OCI-LY1 (cell line): Measurements from ENCODE around the gene DAND5.

Experiments used
- H2AFZ ChIP-seq: fragments of 200-600 bp; sonication (generic), shearing (Covaris generic); 2 replicates; pipeline ENCODE4 v1.6.0; 2014; ENCODE audit warnings: antibody characterized with exemption, mild to moderate bottlenecking, low read length
- H3F3A ChIP-seq: fragments of 200-600 bp; sonication (generic), shearing (Covaris generic); 2 replicates; pipeline ENCODE4 v1.6.0; 2014; ENCODE audit warnings: mild to moderate bottlenecking, antibody characterized with exemption, low read length, moderate library complexity; ENCODE audit not compliant: insufficient read depth
- H3K27ac ChIP-seq: fragments of 200-600 bp; sonication (generic); 2 replicates; pipeline ENCODE4 v1.5.1; 2014; ENCODE audit warnings: low read length, mixed run types, mild to moderate bottlenecking, low read depth; ENCODE audit not compliant: poor library complexity, severe bottlenecking
- H3K27me3 ChIP-seq: fragments of 200-600 bp; sonication (generic); 2 replicates; pipeline ENCODE4 v1.6.0; 2014; ENCODE audit warnings: antibody characterized with exemption, mild to moderate bottlenecking, low read length, moderate library complexity; ENCODE audit not compliant: insufficient read depth
- H3K36me3 ChIP-seq: fragments of 200-600 bp; sonication (generic); 2 replicates; pipeline ENCODE4 v1.6.1; 2014; ENCODE audit warnings: mild to moderate bottlenecking, antibody characterized with exemption, low read length, moderate library complexity, mixed read lengths; ENCODE audit not compliant: insufficient read depth
- H3K4me1 ChIP-seq: fragments of 200-600 bp; sonication (generic); 2 replicates; pipeline ENCODE4 v1.5.1; 2014; ENCODE audit warnings: mild to moderate bottlenecking, low read length, moderate library complexity; ENCODE audit not compliant: insufficient read depth, severe bottlenecking
- H3K4me2 ChIP-seq: fragments of 200-600 bp; sonication (generic), shearing (Covaris generic); 2 replicates; pipeline ENCODE4 v1.6.1; 2014; ENCODE audit warnings: low read length
- H3K4me3 ChIP-seq: fragments of 200-600 bp; sonication (generic); 2 replicates; pipeline ENCODE4 v1.5.1; 2014; ENCODE audit warnings: low read length, low read depth, mild to moderate bottlenecking, mixed read lengths; ENCODE audit not compliant: poor library complexity, severe bottlenecking
- H3K79me2 ChIP-seq: fragments of 200-600 bp; shearing (Covaris generic); 2 replicates; pipeline ENCODE4 v1.6.1; 2016; ENCODE audit warnings: mixed run types, low read length, mixed read lengths; ENCODE audit not compliant: insufficient read depth
- H3K9ac ChIP-seq: fragments of 200-600 bp; sonication (generic), shearing (Covaris generic); 2 replicates; pipeline ENCODE4 v1.6.1; 2014; ENCODE audit warnings: mild to moderate bottlenecking, low read length, mixed read lengths
- H3K9me2 ChIP-seq: fragments of 200-600 bp; sonication (generic), shearing (Covaris generic); 2 replicates; pipeline ENCODE4 v1.6.1; 2014; ENCODE audit warnings: low read depth, mild to moderate bottlenecking, low read length, mixed read lengths
- H3K9me3 ChIP-seq: fragments of 200-600 bp; shearing (Covaris generic); 2 replicates; pipeline ENCODE4 v1.6.1; 2014; ENCODE audit warnings: low read length, mixed read lengths
- H4K20me1 ChIP-seq: fragments of 200-600 bp; sonication (generic), shearing (Covaris generic); 2 replicates; pipeline ENCODE4 v1.6.0; 2016; ENCODE audit warnings: mild to moderate bottlenecking, low read length; ENCODE audit not compliant: insufficient read depth
- CTCF ChIP-seq: fragments of 200-600 bp; sonication (generic), shearing (Covaris generic); IDR thresholded peaks from 2 replicates; pipeline ENCODE4 v1.5.1; 2017; ENCODE audit warnings: mild to moderate bottlenecking, antibody characterized with exemption, low read length, moderate library complexity, mixed read lengths
- EZH2 ChIP-seq: fragments of 200-600 bp; sonication (generic), shearing (Covaris generic); IDR thresholded peaks from 2 replicates; pipeline ENCODE4 v1.8.0; 2017; ENCODE audit warnings: borderline replicate concordance, mixed run types, mild to moderate bottlenecking, antibody characterized with exemption, low read length, moderate library complexity, mixed read lengths

Gene DAND5

GRCh38 chr19:13007292-13008045 lies 38.1 kb downstream of the DAND5 start:
- Histone ChIP-seq H3K9me3 (no peaks in the 10 kb centered on the region), H4K20me1 (no peaks in the 10 kb centered on the region), H3K9ac (no peak overlapping the region), H3K4me1 (no peaks in the 10 kb centered on the region), H3K27me3 (peaks cover 11% of the 10 kb centered on the region; the same call in 1 of the 2 replicates), H3K4me2 (no peak overlapping the region), H3K79me2 (no peaks in the 10 kb centered on the region), H3K9me2 (no peaks in the 10 kb centered on the region), H2AFZ (no peak overlapping the region), H3F3A (no peaks in the 10 kb centered on the region), H3K4me3 (no peak overlapping the region), H3K27ac (no peak overlapping the region), H3K36me3 (no peaks in the 10 kb centered on the region)
- TF ChIP-seq CTCF, result no peak
- no peak for TF ChIP-seq EZH2

DNA sequence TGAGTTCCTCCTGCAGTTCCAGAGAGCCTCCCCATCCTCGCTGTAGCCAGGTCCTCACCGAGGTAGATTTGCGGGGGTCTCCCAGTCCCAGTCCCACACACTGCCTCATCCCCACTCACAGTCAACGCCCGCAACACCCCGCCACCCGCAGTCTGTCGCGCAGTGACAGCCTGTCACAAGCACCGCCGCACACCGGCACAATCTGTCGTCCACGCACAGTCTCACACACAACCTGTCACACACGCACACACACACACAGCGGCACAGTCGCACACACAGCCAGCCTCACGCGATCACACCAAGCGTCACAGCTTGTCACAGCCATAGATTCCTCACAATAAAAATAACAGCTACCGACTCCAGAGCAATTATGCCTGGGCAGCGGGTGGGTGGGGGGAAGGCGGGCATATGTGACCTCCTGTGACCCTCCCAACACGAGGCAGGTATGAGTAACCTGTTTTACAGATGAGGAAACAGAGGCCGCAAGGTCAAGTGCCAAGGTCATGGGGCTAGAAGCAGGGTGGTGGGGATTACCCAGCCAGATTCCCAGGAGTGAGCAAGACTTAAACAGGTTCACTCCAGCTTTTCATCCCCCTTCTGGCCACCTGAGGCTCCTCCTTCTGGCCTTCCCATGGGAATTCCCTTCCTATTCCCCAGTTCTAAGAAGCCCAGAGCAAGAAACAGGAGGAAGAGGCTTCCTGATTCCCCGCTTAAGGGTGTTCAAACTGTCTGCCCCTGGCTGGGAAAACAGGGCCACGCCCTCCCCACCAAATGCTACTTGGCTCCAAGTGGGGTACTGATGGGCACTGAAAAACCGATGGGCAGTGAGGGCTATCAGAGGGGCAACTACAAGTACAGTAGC lies 39.8 kb downstream of the DAND5 start:
- no peak overlapping the region for H3K4me2 ChIP-seq
- H3F3A ChIP-seq, result no peaks in the 10 kb centered on the region
- no peaks in the 10 kb centered on the region for H3K79me2 ChIP-seq
- no peak overlapping the region for H3K4me3 ChIP-seq
- TF ChIP-seq EZH2 (no peak), CTCF (no peak)
- H3K9me3 ChIP-seq, result no peaks in the 10 kb centered on the region
- no peaks in the 10 kb centered on the region for H3K36me3 ChIP-seq
- no peaks in the 10 kb centered on the region for H4K20me1 ChIP-seq
- no peaks in the 10 kb centered on the region for H3K4me1 ChIP-seq
- no peaks in the 10 kb centered on the region for H3K9me2 ChIP-seq
- H2AFZ ChIP-seq, result no peak overlapping the region
- peaks cover 11% of the 10 kb centered on the region; the same call in 1 of the 2 replicates for H3K27me3 ChIP-seq
- no peak overlapping the region for H3K9ac ChIP-seq
- no peak overlapping the region for H3K27ac ChIP-seq

- Histone ChIP-seq H3K9me2 (no peaks in the 10 kb centered on the region), H2AFZ (no peak overlapping the region), H3K4me3 (no peak overlapping the region), H3K36me3 (no peaks in the 10 kb centered on the region), H3K4me2 (no peak overlapping the region), H4K20me1 (no peaks in the 10 kb centered on the region), H3K9me3 (no peaks in the 10 kb centered on the region), H3K27me3 (peaks cover 11% of the 10 kb centered on the region; the same call in 1 of the 2 replicates), H3K9ac (no peak overlapping the region), H3K4me1 (no peaks in the 10 kb centered on the region), H3K27ac (no peak overlapping the region), H3F3A (no peaks in the 10 kb centered on the region), H3K79me2 (no peaks in the 10 kb centered on the region)
- TF ChIP-seq EZH2 (no peak), CTCF (no peak)
Observed at GRCh38 chr19:13010038-13010991, 40.9 kb downstream of the DAND5 start.
